SU-DHL-6 (cell line): ENCODE data around the gene DCN.

ENCODE experiments used
- H2AFZ ChIP-seq: fragments of 200-600 bp; sonication (generic); 2 replicates; pipeline ENCODE4 v1.6.1; 2014; ENCODE audit warnings: low read depth, mild to moderate bottlenecking, moderate library complexity, mixed read lengths, antibody characterized with exemption, low read length; ENCODE audit not compliant: severe bottlenecking
- H3F3A ChIP-seq: fragments of 200-600 bp; shearing (Covaris generic); 2 replicates; pipeline ENCODE4 v1.6.0; 2016; ENCODE audit warnings: antibody characterized with exemption, mild to moderate bottlenecking; ENCODE audit not compliant: insufficient read depth
- H3K27ac ChIP-seq: fragments of 200-600 bp; sonication (generic); 2 replicates; pipeline ENCODE4 v1.5.1; 2016; ENCODE audit warnings: low read depth, mild to moderate bottlenecking, low read length, moderate library complexity, mixed read lengths
- H3K27me3 ChIP-seq: fragments of 200-600 bp; sonication (generic), shearing (Covaris generic); 2 replicates; pipeline ENCODE4 v1.6.0; 2014; ENCODE audit warnings: mild to moderate bottlenecking, low read length
- H3K36me3 ChIP-seq: fragments of 200-600 bp; sonication (generic); 2 replicates; pipeline ENCODE4 v1.6.1; 2014; ENCODE audit warnings: mild to moderate bottlenecking, low read length, mixed read lengths
- H3K4me2 ChIP-seq: fragments of 300-600, 200-600 bp; shearing (Covaris generic), sonication (generic); 2 replicates; pipeline ENCODE4 v1.6.0; 2014; ENCODE audit warnings: low read length, low read depth, mild to moderate bottlenecking; ENCODE audit not compliant: poor library complexity, severe bottlenecking
- H3K4me3 ChIP-seq: fragments of 200-600 bp; sonication (generic); 2 replicates; pipeline ENCODE4 v1.5.1; 2014; ENCODE audit warnings: antibody characterized with exemption, low read length, mild to moderate bottlenecking, mixed read lengths; ENCODE audit not compliant: insufficient read depth, poor library complexity, severe bottlenecking
- H3K79me2 ChIP-seq: fragments of 200-600 bp; sonication (generic); 2 replicates; pipeline ENCODE4 v1.6.1; 2014; ENCODE audit warnings: mild to moderate bottlenecking, low read length, moderate library complexity; ENCODE audit not compliant: insufficient read depth
- H3K9ac ChIP-seq: fragments of 200-600 bp; sonication (generic); 2 replicates; pipeline ENCODE4 v1.7.0; 2014; ENCODE audit warnings: mild to moderate bottlenecking, low read length
- H3K9me2 ChIP-seq: fragments of 200-600 bp; sonication (generic); replicated peaks from 2 replicates; pipeline ENCODE4 v1.6.1; 2014; ENCODE audit warnings: low read length; ENCODE audit not compliant: insufficient read depth
- H3K9me3 ChIP-seq: fragments of 200-600 bp; sonication (generic); 2 replicates; pipeline ENCODE4 v1.6.1; 2014; ENCODE audit warnings: low read length, mixed read lengths; ENCODE audit not compliant: insufficient read depth
- H4K20me1 ChIP-seq: fragments of 200-600 bp; sonication (generic); 2 replicates; pipeline ENCODE4 v1.6.1; 2014; ENCODE audit warnings: low read depth, mild to moderate bottlenecking, antibody characterized with exemption, low read length, moderate library complexity, mixed read lengths
- CTCF ChIP-seq: fragments of 200-600 bp; sonication (generic); IDR thresholded peaks from one replicate; pipeline ENCODE4 v1.5.1; 2017; ENCODE audit warnings: antibody characterized with exemption, mild to moderate bottlenecking, low read length, moderate library complexity; ENCODE audit not compliant: insufficient read depth, poor library complexity, severe bottlenecking
- EZH2phosphoT487 ChIP-seq: fragments of 200-600 bp; sonication (generic), shearing (Covaris generic); conservative IDR thresholded peaks from 2 replicates; pipeline ENCODE4 v1.6.1; 2018; ENCODE audit warnings: mild to moderate bottlenecking, antibody characterized with exemption, low read length, moderate library complexity, mixed read lengths

DCN gene

GRCh38 chr12:91126516-91126915 lies 56.1 kb downstream of the DCN start:
- no peak overlapping the region for H3K9ac ChIP-seq
- H4K20me1 ChIP-seq, result no peaks in the 10 kb centered on the region
- no peaks in the 10 kb centered on the region for H3K27me3 ChIP-seq
- no peaks in the 10 kb centered on the region for H3K36me3 ChIP-seq
- no peaks in the 10 kb centered on the region for H3K9me2 ChIP-seq
- no peaks in the 10 kb centered on the region for H3K9me3 ChIP-seq
- no peaks in the 10 kb centered on the region for H3F3A ChIP-seq
- TF ChIP-seq EZH2phosphoT487, result no peak
- TF ChIP-seq CTCF, result no peak
- H2AFZ ChIP-seq, result no peak overlapping the region
- no peaks in the 10 kb centered on the region for H3K79me2 ChIP-seq
- no peak overlapping the region for H3K4me3 ChIP-seq
- H3K27ac ChIP-seq, result no peak overlapping the region
- H3K4me2 ChIP-seq, result no peak overlapping the region

- H3K4me2 ChIP-seq, result no peak overlapping the region
- no peaks in the 10 kb centered on the region for H3K9me2 ChIP-seq
- TF ChIP-seq CTCF (no peak), EZH2phosphoT487 (no peak)
- no peak overlapping the region for H3K27ac ChIP-seq
- no peaks in the 10 kb centered on the region for H3F3A ChIP-seq
- H3K79me2 ChIP-seq, result no peaks in the 10 kb centered on the region
- H4K20me1 ChIP-seq, result no peaks in the 10 kb centered on the region
- no peaks in the 10 kb centered on the region for H3K27me3 ChIP-seq
- H2AFZ ChIP-seq, result no peak overlapping the region
- H3K9me3 ChIP-seq, result no peaks in the 10 kb centered on the region
- no peak overlapping the region for H3K9ac ChIP-seq
- no peak overlapping the region for H3K4me3 ChIP-seq
- no peaks in the 10 kb centered on the region for H3K36me3 ChIP-seq
Measured at GRCh38 chr12:91123236-91123916, 59.2 kb downstream of the DCN start.

GRCh38 chr12:91120781-91121180 lies 61.8 kb downstream of the DCN start:
- H3F3A ChIP-seq, result no peaks in the 10 kb centered on the region
- H3K4me2 ChIP-seq, result no peak overlapping the region
- no peaks in the 10 kb centered on the region for H4K20me1 ChIP-seq
- H3K4me3 ChIP-seq, result no peak overlapping the region
- no peaks in the 10 kb centered on the region for H3K36me3 ChIP-seq
- H3K27me3 ChIP-seq, result no peaks in the 10 kb centered on the region
- H3K9me3 ChIP-seq, result no peaks in the 10 kb centered on the region
- TF ChIP-seq EZH2phosphoT487 (no peak), CTCF (no peak)
- H2AFZ ChIP-seq, result no peak overlapping the region
- no peak overlapping the region for H3K9ac ChIP-seq
- no peaks in the 10 kb centered on the region for H3K79me2 ChIP-seq
- H3K9me2 ChIP-seq, result no peaks in the 10 kb centered on the region
- H3K27ac ChIP-seq, result no peak overlapping the region
